ENCODE measurements around the gene DNAAF5. TPM values are rescaled to one million over a fixed set of nuclear protein-coding genes. Genes with fewer than 3 reads are reported as not detected.

Gene DNAAF5
- total RNA-seq, 3 donors from 2014 or later = 14.1 to 29.8 (median 23.6) TPM

DNA sequence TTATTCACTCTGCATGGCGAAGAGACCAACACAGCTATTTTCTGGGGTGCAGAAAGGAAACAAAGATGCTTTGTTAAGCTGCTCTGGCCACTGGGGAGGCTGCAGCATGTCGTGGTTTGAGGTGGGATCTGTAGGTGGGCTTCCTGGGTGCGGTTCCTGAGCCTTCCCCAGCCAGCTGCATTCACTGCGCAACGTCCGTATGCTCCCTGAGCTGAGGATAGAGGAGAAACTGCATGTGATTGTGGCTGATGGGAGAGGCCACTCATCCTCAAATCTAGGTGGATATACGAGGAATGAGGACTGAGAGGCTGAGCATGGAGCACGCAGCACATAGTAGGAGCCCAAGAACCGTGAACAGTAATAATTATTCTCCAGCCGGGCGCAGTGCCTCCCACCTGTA, 9.9 kb upstream of the DNAAF5 start:
- no peaks in the 10 kb centered on the region for H3K9me3 ChIP-seq
- intact Hi-C loops (cut with DNase I; ENCODE audit: low total_unique reads) = loop anchor here (1.0 kb wide), 1 partner anchor 39 kb away; no protein-coding TSS in a partner anchor
- no peak for TF ChIP-seq POLR2A (IDR thresholded peaks at IDR 0.05)
- TF ChIP-seq, protein P1, sequence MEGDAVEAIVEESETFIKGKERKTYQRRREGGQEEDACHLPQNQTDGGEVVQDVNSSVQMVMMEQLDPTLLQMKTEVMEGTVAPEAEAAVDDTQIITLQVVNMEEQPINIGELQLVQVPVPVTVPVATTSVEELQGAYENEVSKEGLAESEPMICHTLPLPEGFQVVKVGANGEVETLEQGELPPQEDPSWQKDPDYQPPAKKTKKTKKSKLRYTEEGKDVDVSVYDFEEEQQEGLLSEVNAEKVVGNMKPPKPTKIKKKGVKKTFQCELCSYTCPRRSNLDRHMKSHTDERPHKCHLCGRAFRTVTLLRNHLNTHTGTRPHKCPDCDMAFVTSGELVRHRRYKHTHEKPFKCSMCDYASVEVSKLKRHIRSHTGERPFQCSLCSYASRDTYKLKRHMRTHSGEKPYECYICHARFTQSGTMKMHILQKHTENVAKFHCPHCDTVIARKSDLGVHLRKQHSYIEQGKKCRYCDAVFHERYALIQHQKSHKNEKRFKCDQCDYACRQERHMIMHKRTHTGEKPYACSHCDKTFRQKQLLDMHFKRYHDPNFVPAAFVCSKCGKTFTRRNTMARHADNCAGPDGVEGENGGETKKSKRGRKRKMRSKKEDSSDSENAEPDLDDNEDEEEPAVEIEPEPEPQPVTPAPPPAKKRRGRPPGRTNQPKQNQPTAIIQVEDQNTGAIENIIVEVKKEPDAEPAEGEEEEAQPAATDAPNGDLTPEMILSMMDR (IDR thresholded peaks at IDR 0.05) = no peak
- TF ChIP-seq POLR2AphosphoS5 (IDR thresholded peaks at IDR 0.05) = no peak
- H3K36me3 ChIP-seq = no peaks in the 10 kb centered on the region
- H3K4me3 ChIP-seq = no peak overlapping the region
- peak in 1 of 2 donors; percentile 5 for DNase-seq (ENCODE audit: low spot score in 2 of 2)
- no peaks in the 10 kb centered on the region for H3K4me1 ChIP-seq
- no peak overlapping the region for H3K27ac ChIP-seq
- no peaks in the 10 kb centered on the region for H3K27me3 ChIP-seq

DNA sequence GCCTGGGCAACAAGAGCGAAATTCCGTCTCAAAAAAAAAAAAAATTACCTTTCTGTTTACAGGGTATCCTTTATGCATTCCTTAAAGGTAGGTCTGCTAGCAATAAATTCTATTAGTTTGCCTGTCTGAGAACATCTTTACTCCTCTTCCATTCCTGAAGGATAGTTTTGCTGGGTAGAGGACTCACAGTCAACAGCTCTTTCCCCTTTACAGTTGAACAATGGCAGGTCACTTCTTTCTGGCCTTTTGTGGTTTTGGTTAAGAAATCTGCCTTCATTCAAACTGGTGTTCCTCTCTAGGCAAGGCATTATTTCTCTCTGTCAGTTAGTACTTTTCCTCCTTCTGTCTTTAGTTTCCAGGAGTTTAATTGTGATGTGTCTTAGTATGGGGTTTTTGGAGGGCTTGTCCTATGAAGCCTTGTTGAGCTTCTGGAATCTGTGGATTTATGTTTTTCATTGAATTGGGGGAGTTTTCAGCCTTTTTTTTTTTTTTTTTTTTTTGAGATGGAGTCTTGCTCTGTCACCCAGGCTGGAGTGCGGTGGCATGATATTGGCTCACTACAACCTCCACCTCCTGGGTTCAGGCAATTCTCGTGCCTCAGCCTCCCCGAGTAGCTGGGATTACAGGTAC, 4.8 kb upstream of the DNAAF5 start:
- H3K9me3 ChIP-seq = no peaks in the 10 kb centered on the region
- DNase-seq (ENCODE audit: low spot score in 2 of 2) = no peak
- H3K27ac ChIP-seq = no peak overlapping the region
- no peaks in the 10 kb centered on the region for H3K4me1 ChIP-seq
- no peaks in the 10 kb centered on the region for H3K36me3 ChIP-seq
- TF ChIP-seq POLR2A (IDR thresholded peaks at IDR 0.05) = no peak
- TF ChIP-seq, protein P1 (IDR thresholded peaks at IDR 0.05) = no peak
- TF ChIP-seq POLR2AphosphoS5 (IDR thresholded peaks at IDR 0.05) = no peak
- H3K4me3 ChIP-seq = no peak overlapping the region
- intact Hi-C loops (cut with DNase I; ENCODE audit: low total_unique reads) = no loop called here
- no peaks in the 10 kb centered on the region for H3K27me3 ChIP-seq

DNA sequence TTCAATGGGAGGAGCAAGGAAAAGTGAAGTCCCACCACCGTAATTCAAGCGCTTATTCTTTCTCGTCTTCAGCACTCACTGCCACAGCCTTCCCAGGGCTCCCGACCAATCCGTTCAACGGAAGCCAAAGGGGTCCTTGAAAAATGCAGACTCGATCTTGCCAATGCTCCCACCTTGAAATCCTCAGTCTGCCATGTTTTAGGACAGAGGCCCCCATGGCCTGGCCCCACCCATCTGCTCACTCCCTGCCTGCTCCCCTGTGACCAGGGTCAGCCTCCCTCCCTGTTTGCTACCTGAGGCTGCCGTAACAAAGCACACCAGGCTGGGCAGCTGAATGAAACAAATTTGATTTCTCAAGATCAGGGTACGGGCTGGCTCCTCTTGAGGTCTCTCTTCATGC, 3.0 kb upstream of the DNAAF5 start:
- H3K36me3 ChIP-seq = no peaks in the 10 kb centered on the region
- TF ChIP-seq, protein P1 (IDR thresholded peaks at IDR 0.05) = no peak
- no peak for TF ChIP-seq POLR2AphosphoS5 (IDR thresholded peaks at IDR 0.05)
- H3K27ac ChIP-seq = no peak overlapping the region
- no peaks in the 10 kb centered on the region for H3K27me3 ChIP-seq
- H3K9me3 ChIP-seq = no peaks in the 10 kb centered on the region
- intact Hi-C loops (cut with DNase I; ENCODE audit: low total_unique reads) = no loop called here
- no peak overlapping the region for H3K4me3 ChIP-seq
- peaks cover 4 to 8% of the 10 kb centered on the region in 2 donors for H3K4me1 ChIP-seq
- no peak for DNase-seq (ENCODE audit: low spot score in 2 of 2)

DNA sequence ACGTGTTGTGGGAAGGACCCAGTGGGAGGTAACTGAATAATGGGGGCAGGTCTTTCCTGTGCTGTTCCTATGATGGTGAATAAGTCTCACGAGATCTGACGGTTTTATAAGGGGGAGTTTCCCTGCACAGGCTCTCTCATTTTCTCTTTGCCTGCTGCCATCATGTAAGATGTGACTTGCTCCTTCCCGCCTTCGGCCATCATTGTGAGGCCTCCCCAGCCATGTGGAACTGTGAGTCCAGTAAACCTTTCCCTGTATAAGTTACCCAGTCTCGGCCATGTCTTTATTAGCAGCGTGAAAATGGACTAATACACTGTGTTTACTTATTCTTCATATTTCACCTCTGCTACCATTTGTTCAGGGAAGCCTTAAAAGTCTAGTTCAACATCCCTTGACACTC, 2.2 kb upstream of the DNAAF5 start:
- Histone ChIP-seq H3K36me3 (no peaks in the 10 kb centered on the region), H3K27ac (no peak overlapping the region), H3K9me3 (no peaks in the 10 kb centered on the region), H3K4me1 (peaks cover 4 to 8% of the 10 kb centered on the region in 2 donors), H3K27me3 (no peaks in the 10 kb centered on the region), H3K4me3 (no peak overlapping the region)
- DNase-seq (ENCODE audit: low spot score in 2 of 2) = peak in 1 of 2 donors; percentile 3
- intact Hi-C loops (cut with DNase I; ENCODE audit: low total_unique reads) = no loop called here
- TF ChIP-seq POLR2AphosphoS5 (IDR thresholded peaks at IDR 0.05) (no peak), POLR2A (IDR thresholded peaks at IDR 0.05) (no peak)
- TF ChIP-seq, protein P1 (IDR thresholded peaks at IDR 0.05) = no peak

DNA sequence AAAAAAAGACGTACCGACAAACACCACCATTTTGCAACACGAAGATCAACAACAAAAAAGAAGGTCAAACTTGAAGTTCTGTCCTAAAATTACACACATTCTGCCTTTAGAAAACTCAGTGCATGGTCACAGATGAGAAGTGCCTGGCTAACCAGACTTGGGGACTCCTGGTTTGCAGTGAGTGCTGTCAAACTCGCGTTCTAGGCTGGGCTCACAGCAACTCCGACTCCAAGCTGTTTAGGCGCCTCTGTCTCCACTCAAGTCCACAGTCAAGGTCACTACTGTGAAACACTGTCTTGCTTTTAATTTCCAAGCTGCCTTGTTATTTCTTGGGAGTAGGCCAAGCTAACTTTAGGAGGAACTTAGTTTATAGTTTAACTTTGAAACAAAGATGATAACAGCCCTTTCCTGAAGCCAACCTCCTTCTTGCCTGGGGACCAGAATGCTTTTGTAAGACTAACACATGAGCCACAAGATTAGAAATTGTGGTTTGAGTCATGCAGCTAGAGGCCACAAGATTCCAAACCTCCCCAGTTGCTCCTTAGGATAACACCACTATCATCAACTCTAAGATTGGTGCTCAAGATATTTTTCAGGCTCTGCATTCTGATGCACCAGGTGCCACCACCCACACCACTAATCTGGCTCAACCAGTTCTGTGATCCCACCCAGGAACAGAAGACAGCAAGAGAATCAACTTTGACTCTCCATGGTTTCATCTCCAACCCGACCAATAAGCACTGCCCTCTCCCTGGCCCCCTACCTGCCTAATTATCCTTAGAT, 1.1 kb upstream of the DNAAF5 start:
- H3K4me3 ChIP-seq = peak overlapping the region in 2 of 3 donors; percentile 96 to 97
- no peaks in the 10 kb centered on the region for H3K27me3 ChIP-seq
- no peaks in the 10 kb centered on the region for H3K9me3 ChIP-seq
- DNase-seq (ENCODE audit: low spot score in 2 of 2) = no peak
- H3K36me3 ChIP-seq = no peaks in the 10 kb centered on the region
- TF ChIP-seq, protein P1 (IDR thresholded peaks at IDR 0.05) = no peak
- TF ChIP-seq POLR2AphosphoS5 (IDR thresholded peaks at IDR 0.05) (no peak), POLR2A (IDR thresholded peaks at IDR 0.05) (no peak)
- H3K4me1 ChIP-seq = peaks cover 4 to 8% of the 10 kb centered on the region in 2 donors
- intact Hi-C loops (cut with DNase I; ENCODE audit: low total_unique reads) = loop anchor here (2.0 kb wide), 1 partner anchor 35 kb away; no protein-coding TSS in a partner anchor
- no peak overlapping the region for H3K27ac ChIP-seq
